ENCODE measurements around the gene DNAJB12.

DNA sequence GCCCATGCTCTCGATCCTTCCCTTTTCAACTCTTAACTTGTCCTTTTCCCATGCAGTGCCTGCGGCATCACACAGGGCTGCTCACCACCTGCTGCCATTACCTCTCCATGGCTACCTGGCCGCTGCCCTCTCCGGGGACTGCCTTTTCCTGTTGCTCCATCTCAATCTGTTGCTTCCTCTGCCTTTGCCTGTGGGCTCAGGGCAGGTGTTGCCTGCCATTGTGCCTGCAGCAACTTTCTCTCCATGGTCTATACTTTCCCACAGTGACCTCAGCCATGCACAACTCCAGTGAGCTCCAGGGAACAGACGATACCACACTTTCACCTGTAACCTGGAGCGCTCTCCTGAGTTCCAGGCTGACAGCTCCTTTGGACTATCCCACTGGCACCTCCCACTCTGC, 3.2 kb downstream of the DNAJB12 start:
- TF ChIP-seq EZH2 (IDR thresholded peaks at IDR 0.05) (no peak), POLR2AphosphoS5 (IDR thresholded peaks at IDR 0.05; ENCODE audit: borderline replicate concordance, low read depth, low read length) (no peak), FOXP2 (optimal IDR thresholded peaks at IDR 0.05; ENCODE audit: control extremely low read depth, extremely low read length, insufficient read depth) (no peak)
